ENCODE measurements around the gene SMC1B.
A peak's percentile ranks its signal among the peaks of the same experiment; 100 is the strongest.
"Not testable (repeated sequence)": the region's sequence is repeated elsewhere in the genome, so short reads cannot be mapped to it uniquely, and the experiment has no call there.

The SMC1B gene

DNA sequence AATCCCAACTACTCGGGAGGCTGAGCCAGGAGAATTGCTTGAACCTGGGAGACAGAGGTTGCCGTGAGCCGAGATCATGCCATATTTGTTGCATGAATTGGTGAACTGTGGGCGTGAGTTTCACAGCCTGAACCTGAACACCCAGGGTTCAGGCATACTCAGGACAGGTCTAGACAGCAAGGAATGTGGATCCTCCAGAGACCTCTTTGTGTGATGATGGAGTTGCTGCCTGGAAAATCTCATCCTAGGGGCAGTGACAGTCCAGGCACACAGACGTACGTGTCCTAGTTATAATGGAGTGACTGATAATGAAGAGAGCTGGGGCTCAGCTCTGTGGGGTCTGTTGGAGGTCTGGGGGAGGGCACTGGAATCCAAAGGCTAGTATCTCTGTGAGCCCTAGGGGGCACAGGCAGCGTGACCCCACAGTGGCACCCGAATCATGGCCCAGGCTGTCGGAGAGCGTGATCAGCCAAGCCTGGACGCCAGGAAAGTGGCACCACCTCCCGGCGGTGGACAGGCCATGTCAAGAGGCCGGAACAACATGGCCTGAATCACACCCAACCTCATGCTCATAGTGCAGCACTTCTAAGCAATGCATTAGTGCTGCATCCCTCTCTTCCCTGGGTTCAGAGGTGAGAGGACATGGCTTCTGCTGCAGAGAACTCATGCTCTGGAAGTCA, 31.8 kb upstream of the SMC1B start:
- DNase-seq (ENCODE audit: low read depth), result no peak

- DNase-seq (ENCODE audit: low read depth), result no peak
Observed at GRCh38 chr22:45444168-45444567, 30.8 kb upstream of the SMC1B start.

DNA sequence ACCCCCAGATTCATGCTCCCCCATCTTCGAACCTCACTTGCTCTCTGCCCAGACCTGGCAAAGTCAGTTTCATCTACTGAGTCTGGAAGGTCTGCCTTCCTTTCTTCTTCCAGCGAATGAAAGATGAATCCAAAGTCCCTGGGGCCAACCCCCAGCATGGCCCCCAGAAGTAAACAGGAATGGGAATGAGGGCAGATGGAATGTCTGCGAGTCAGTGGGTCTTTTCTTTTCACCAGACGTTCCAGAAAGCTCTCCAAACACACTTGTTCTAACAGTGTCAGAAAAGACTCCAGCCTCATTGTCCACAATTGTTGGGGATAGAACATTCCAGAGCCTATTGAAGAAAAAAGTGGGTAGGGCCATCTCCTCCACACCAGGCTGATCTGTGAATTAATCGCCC, 28.7 kb upstream of the SMC1B start:
- DNase-seq (ENCODE audit: low read depth), result no peak

GRCh38 chr22:45441138-45441537, 27.7 kb upstream of the SMC1B start:
- DNase-seq (ENCODE audit: low read depth), result no peak

DNA sequence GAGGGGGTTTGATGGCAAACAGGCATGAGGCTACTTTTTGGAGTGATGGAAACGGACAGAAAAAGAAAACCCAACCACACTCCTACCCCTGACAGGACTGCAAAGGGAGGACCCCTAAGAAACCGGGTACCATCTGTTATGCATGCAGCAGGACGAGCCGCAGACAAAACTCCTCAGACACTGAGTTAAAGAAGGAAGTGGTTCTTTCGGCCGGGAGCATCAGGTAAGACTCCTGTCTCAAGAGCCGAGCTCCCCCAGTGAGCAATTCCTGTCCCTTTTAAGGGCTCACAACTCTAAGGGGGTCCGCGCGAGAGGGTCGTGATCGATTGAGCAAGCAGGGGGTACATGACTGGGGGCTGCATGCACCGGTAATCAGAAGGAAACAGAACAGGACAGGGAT, 27.3 kb upstream of the SMC1B start:
- not testable (repeated sequence) for DNase-seq (ENCODE audit: low read depth)

DNA sequence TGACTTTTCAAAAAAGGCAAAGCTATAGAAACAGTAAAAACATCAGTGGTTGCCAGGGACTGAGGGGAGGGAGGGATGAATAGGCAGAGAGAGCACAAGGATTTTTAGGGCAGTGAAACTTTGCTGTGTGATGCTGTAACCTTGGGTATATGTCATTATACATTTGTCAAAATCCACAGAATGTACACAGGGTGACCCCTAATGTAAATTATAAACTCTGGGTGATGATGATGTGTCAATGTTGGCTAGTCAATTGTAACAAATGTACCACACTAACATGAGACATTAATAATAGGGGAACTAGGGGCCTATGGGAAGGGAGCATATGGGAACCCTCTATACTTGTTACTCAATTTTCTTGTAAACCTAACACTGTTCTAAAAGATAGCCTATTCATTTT, 24.9 kb upstream of the SMC1B start:
- no peak for DNase-seq (ENCODE audit: low read depth)

DNA sequence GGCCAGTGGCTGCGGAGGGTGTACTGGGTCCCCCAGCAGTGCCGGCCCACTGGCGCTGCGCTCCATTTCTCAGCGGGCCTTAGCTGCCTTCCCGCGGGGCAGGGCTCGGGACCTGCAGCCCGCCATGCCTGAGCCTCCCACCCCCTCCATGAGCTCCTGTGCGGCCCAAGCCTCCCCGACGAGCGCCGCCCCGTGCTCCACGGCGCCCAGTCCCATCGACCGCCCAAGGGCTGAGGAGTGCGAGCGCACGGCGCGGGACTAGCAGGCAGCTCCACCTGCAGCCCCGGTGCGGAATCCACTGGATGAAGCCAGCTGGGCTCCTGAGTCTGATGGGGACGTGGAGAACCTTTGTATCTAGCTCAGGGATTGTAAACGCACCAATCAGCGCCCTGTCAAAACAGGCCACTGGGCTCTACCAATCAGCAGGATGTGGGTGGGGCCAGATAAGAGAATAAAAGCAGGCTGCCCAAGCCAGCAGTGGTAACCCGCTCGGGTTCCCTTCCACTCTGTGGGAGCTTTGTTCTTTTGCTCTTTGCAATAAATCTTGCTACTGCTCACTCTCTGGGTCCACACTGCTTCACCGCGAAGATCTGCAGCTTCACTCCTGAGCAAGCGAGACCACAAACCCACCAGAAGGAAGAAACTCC, 23.6 kb upstream of the SMC1B start:
- not testable (repeated sequence) for DNase-seq (ENCODE audit: low read depth)

- peak; percentile 60 for DNase-seq (ENCODE audit: low read depth)
Observed at GRCh38 chr22:45435544-45436139, 22.2 kb upstream of the SMC1B start.

DNA sequence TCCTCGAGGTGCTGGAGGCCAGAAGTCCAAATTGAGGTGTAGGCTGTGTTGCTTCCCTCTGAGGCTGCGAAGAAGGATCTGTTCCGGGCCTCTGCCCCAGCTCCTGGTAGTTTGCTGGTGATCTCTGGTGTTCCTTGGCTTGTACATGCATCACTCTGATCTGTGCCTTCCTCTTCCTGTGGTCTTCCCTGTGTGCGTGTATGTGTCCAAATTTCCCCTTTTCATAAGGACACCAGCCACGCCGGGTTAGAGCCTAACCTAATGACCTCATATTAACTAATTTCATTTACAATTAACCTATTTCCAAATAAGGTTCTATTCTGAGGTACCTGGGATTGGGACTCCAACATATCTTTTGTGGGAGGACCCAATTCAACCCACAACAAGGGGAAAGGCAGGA, 21.6 kb upstream of the SMC1B start:
- DNase-seq (ENCODE audit: low read depth), result no peak

- no peak for DNase-seq (ENCODE audit: low read depth)
Observed at GRCh38 chr22:45430871-45431270, 17.5 kb upstream of the SMC1B start.

DNA sequence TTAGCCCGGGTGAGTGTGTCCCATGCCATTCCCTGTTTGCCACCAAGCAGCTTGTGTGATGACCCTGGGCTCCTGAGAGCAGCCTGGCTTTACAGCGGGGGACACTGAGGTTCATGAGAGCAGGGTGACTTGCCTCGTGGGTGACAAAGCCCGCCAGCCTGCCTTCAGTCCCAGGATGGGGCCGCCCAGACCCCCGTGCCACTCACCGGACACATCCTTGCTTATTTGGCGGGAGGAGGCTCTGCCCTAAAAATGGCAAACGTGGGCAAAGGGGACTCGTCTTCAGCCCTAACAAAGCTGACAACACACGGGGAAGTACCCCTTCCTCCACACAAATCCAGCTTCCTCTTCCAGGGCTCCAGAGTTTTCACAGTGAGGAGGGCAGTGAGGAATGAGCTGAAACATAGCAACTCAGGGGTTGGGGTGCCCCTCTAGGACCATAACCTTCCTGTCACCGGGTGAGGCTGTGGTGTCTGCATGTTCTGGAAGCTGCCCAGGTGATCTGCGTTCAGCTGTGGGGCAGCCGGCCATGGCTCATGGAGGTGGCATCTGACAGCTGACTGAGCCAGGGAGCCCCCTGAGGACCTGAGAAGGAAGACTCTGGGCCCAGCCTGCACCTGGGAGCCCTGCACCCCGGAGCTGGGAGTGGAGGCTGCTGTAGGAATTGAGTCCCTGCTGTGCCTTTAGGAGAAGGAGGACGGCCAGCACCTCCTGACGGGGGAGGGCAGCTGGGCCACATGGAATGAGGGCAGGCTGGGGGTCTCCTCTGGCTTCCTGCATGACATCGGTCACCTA, 16.8 kb upstream of the SMC1B start:
- no peak for DNase-seq (ENCODE audit: low read depth)

- no peak for DNase-seq (ENCODE audit: low read depth)
Observed at GRCh38 chr22:45429424-45429823, 16.0 kb upstream of the SMC1B start.

GRCh38 chr22:45428391-45429385, 15.3 kb upstream of the SMC1B start:
- no peak for DNase-seq (ENCODE audit: low read depth)

- no peak for DNase-seq (ENCODE audit: low read depth)
Observed at GRCh38 chr22:45427114-45427513, 13.7 kb upstream of the SMC1B start.

- no peak for DNase-seq (ENCODE audit: low read depth)
Observed at GRCh38 chr22:45426387-45426786, 13.0 kb upstream of the SMC1B start.

DNA sequence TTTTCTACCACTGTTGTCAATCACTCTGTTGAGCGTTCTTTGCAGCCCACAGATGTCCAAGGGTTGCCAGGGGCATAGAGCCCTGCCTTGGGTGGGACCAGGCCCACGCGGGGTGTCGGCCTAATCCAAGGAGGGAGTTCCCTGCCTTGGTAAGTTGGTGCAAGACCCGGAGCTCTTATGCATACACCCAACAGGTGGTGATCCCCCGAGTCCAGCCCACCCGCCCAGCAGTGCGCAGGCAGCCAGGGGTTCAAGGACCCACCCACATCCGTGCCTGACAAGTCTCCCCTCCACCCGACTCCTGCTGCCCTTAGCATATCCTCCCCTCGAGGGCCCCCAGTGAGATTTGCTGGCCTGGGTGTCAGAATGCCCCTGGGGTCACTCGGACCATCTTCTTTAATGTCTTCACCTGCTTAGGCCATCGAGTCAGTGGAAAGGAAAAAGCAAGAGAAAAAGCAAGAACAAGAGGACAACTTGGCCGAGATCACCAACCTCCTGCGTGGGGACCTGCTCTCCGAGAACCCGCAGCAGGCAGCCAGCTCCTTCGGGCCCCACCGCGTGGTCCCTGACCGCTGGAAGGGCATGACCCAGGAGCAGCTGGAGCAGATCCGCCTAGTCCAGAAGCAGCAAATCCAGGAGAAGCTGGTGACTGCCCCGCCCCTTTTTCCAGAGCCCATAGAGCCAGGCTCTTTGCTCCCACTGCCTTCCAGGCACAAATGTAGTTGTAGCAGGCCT, 12.3 kb upstream of the SMC1B start:
- no peak for DNase-seq (ENCODE audit: low read depth)

GRCh38 chr22:45425101-45425500, 11.7 kb upstream of the SMC1B start:
- no peak for DNase-seq (ENCODE audit: low read depth)

DNA sequence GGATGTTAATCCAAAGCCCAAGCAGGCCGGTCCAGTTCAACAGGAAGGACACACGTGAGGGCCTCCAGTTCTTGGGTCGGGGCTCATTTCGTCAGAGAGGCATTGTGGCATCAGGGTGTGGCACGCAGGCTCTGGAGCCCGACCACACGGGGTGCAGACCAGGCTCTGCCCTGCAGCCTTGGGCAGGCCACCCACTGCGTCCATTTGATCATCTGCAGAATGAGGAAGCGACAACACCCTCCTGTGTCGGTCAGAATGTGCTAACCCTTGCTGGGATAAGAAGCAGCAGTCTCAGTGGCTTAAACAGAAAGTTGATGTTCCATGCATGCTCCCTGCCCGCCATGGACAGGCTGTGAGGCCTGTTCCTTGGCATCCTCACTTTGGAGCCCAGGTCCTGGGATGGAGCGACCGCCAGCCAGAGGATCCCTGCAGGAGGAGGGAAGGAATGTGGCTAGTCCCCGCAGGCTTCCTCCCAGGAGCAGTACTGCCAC, 10.9 kb upstream of the SMC1B start:
- DNase-seq (ENCODE audit: low read depth), result no peak

DNA sequence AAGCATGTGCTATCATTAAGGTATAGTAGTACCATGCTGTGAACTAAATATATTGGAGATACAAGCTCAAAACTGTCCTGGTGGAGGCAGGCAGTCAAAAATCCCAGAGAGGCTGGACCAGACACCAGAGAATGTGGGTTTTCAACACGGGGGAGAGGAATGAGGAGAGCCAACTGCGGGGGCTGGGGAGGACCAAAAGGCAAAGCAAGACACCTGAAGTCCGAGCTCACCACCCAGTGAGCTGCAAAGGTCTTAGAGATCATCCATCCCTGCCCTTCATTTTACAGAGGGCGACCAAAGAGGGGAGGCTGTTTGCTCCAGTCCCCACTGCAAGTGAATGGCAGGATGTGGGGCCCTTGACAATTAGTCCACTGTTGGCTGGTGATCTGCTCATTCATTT, 10.1 kb upstream of the SMC1B start:
- DNase-seq (ENCODE audit: low read depth), result no peak

DNA sequence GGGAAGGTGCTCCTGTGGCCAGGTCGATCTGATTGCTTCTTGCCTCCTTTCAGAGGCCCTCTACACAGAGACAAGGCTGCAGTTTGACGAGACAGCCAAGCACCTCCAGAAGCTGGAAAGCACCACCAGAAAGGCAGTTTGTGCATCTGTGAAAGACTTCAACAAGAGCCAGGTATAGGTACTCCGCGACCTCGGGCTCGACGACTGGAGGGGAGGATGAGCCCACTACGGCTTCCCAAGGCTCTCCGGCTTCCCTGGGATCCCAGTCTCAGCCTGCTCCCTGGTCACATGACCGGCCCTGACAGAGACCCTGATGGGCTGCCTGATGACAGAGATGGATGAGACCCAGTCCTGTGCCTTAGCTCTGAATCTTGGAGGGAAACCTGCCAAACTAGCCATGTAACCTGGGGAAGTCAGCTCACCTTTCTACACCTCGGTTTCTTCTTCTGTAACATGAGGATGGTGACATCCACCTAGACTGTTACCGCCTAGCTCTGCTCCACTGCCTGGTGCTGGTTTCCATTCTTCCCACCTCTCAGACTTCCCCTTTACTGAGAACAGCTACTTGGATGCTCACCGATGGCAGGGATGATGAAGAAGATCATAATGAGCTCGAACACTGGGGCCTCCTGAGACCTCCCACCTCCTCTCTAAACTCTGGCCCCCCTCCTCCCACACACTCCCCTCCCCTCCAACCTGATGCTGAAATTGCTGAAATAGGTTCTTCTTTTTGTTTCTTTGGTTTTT, 9.0 kb upstream of the SMC1B start:
- no peak for DNase-seq (ENCODE audit: low read depth)

Data from stimulated activated CD8-positive, alpha-beta memory T cell treated with anti-CD3 and anti-CD28 coated beads, Interleukin-15, amount 100 ng/mL, for 1 hour (primary cell).